Naive thymus-derived CD4-positive, alpha-beta T cell (primary cell): Measurements from ENCODE around the gene MAP7D3. TPM values are rescaled to one million over a fixed set of nuclear protein-coding genes. Genes with fewer than 3 reads are reported as not detected.

Source experiments
- ATAC-seq: fragments of 150-1000 bp; cut with Tn5 transposase; 2 replicates; pipeline ENCODE4 v1.10.0; 2021; ENCODE audit warnings: mild to moderate bottlenecking, moderate library complexity
- CTCF ChIA-PET: fragments of 350-600 bp; sonication (Branson Sonifier 250); formaldehyde crosslinking; loops from one replicate; lab custom pipeline; 2021; ENCODE audit warnings: antibody characterized with exemption; lab: Charles Lee
- POLR2A ChIA-PET: fragments of 350-600 bp; sonication (Branson Sonifier 250); formaldehyde crosslinking; loops from one replicate; lab custom pipeline; 2021; ENCODE audit warnings: antibody characterized with exemption, inconsistent platforms; lab: Charles Lee
- DNase-seq, 9 donors: peaks; one replicate each; pipeline versions ENCODE4 v3.0.0 to v3.0.0-alpha.2; 2020 to 2022; ENCODE audit warnings: mixed read lengths in 1 of 9
- H3K27ac ChIP-seq: one replicate; pipeline ENCODE4 v1.7.0; 2013; ENCODE audit warnings: mild to moderate bottlenecking, low read depth, low read length, moderate library complexity
- H3K27me3 ChIP-seq, 2 donors: one replicate each; pipeline ENCODE4 v1.7.0; 2013; ENCODE audit warnings: low read length in 2 of 2, mild to moderate bottlenecking in 2 of 2, moderate library complexity in 2 of 2; ENCODE audit not compliant: control insufficient read depth in 2 of 2, insufficient read depth in 2 of 2
- H3K36me3 ChIP-seq, 3 experiments: 1 replicate in 2 of 3; 2 replicates in 1 of 3; pipeline ENCODE4 v1.7.0; 2013; ENCODE audit warnings: low read length in 3 of 3, mild to moderate bottlenecking in 3 of 3, moderate library complexity in 1 of 3; ENCODE audit not compliant: insufficient read depth in 3 of 3, control insufficient read depth in 2 of 3
- H3K4me1 ChIP-seq, 2 donors: one replicate each; pipeline ENCODE4 v1.7.0; 2013; ENCODE audit warnings: low read length in 2 of 2, mild to moderate bottlenecking in 2 of 2, moderate library complexity in 1 of 2; ENCODE audit not compliant: control insufficient read depth in 2 of 2, insufficient read depth in 2 of 2
- H3K4me3 ChIP-seq: 2 replicates; pipeline ENCODE4 v1.7.0; 2013; ENCODE audit warnings: mild to moderate bottlenecking, low read length
- H3K9me3 ChIP-seq, 3 experiments: 1 replicate in 2 of 3; 2 replicates in 1 of 3; pipeline ENCODE4 v1.7.0; 2013; ENCODE audit warnings: low read length in 3 of 3; ENCODE audit not compliant: control insufficient read depth in 2 of 3
- H3K27ac Mint-ChIP-seq, 9 donors: one replicate each; pipeline ENCODE4 v1.8.0; 2020 to 2022; ENCODE audit warnings: mixed read lengths in 9 of 9, mild to moderate bottlenecking in 8 of 9, moderate library complexity in 5 of 9, inconsistent platforms in 2 of 9
- H3K27me3 Mint-ChIP-seq, 5 donors: one replicate each; pipeline ENCODE4 v1.8.0; 2021 to 2022; ENCODE audit warnings: mixed read lengths in 5 of 5, mild to moderate bottlenecking in 1 of 5
- H3K36me3 Mint-ChIP-seq, 5 donors: one replicate each; pipeline ENCODE4 v1.8.0; 2020 to 2022; ENCODE audit warnings: mixed read lengths in 5 of 5, mild to moderate bottlenecking in 3 of 5, inconsistent platforms in 1 of 5
- H3K4me1 Mint-ChIP-seq, 7 donors: one replicate each; pipeline ENCODE4 v1.8.0; 2020 to 2022; ENCODE audit warnings: mixed read lengths in 7 of 7, mild to moderate bottlenecking in 3 of 7, inconsistent platforms in 1 of 7
- H3K4me3 Mint-ChIP-seq, 10 donors: one replicate each; pipeline ENCODE4 v1.8.0; 2020 to 2022; ENCODE audit warnings: mild to moderate bottlenecking in 10 of 10, mixed read lengths in 10 of 10, moderate library complexity in 6 of 10, inconsistent platforms in 2 of 10
- H3K9me3 Mint-ChIP-seq, 11 donors: one replicate each; pipeline ENCODE4 v1.8.0; 2020 to 2022; ENCODE audit warnings: mixed read lengths in 11 of 11, mild to moderate bottlenecking in 4 of 11, inconsistent platforms in 1 of 11, moderate library complexity in 1 of 11
- intact Hi-C, 2 donors: fragments of 100-400 bp; cut with micrococcal nuclease; formaldehyde crosslinking; loops; one replicate each; pipeline ENCODE4 v1.15.1; 2023
- polyA plus RNA-seq, 2 donors: library from polyadenylated mRNA; unstranded; fragments of 300-500 nt; fragmentation: Illumina TruSeq; gene quantifications; one replicate each; pipeline ENCODE4 v1.2.3, GENCODE V29; 2021
- total RNA-seq, 6 experiments: library from RNA in 5 of 6; stranded (reverse) in 5 of 6; gene quantifications; 1 replicate in 5 of 6; 2 replicates in 1 of 6; pipeline ENCODE4 v1.2.3 and lab custom pipeline; 2021 to 2026

The MAP7D3 gene
- total and polyA plus RNA-seq, 7 experiments from 2014 or later: 4.4 to 15.8 (median 6.3) TPM

GRCh38 chrX:136266828-136267227 is 15.6 kb upstream of the MAP7D3 start:
- Mint-ChIP-seq H3K27me3 (no peaks in the 10 kb centered on the region), H3K9me3 (peaks cover 0 to 3% (median 0%) of the 10 kb centered on the region in 11 donors), H3K36me3 (no peaks in the 10 kb centered on the region), H3K27ac (no peak overlapping the region), H3K4me3 (no peak overlapping the region), H3K4me1 (peaks cover 0 to 6% (median 0%) of the 10 kb centered on the region in 7 donors)
- ATAC-seq: no peak
- Histone ChIP-seq H3K36me3 (no peaks in the 10 kb centered on the region), H3K4me3 (no peak overlapping the region), H3K27ac (no peak overlapping the region), H3K27me3 (no peaks in the 10 kb centered on the region), H3K9me3 (no peaks in the 10 kb centered on the region), H3K4me1 (no peaks in the 10 kb centered on the region)
- CTCF ChIA-PET: interaction anchor here (0.6 to 1.5 kb wide), 3 partner anchors 80 to 239 kb away, joined by 3 read pairs; no protein-coding TSS in a partner anchor
- DNase-seq: no peak
- POLR2A ChIA-PET: no interaction called here
- intact Hi-C loops: loop anchor here (5.0 to 10.0 kb wide), 3 partner anchors 40 to 428 kb away; no protein-coding TSS in a partner anchor

GRCh38 chrX:136262812-136263315 is 11.7 kb upstream of the MAP7D3 start:
- Histone ChIP-seq H3K9me3 (no peaks in the 10 kb centered on the region), H3K27me3 (no peaks in the 10 kb centered on the region), H3K4me1 (no peaks in the 10 kb centered on the region), H3K4me3 (no peak overlapping the region), H3K27ac (no peak overlapping the region), H3K36me3 (no peaks in the 10 kb centered on the region)
- ChIA-PET POLR2A (no interaction called here), CTCF (no interaction called here)
- intact Hi-C loops: loop anchor here (10.0 kb wide), 2 partner anchors 312 to 432 kb away; no protein-coding TSS in a partner anchor
- Mint-ChIP-seq H3K27ac (no peak overlapping the region), H3K27me3 (no peaks in the 10 kb centered on the region), H3K36me3 (no peaks in the 10 kb centered on the region), H3K9me3 (no peaks in the 10 kb centered on the region), H3K4me3 (no peak overlapping the region), H3K4me1 (peaks cover 0 to 22% (median 10%) of the 10 kb centered on the region in 7 donors)
- DNase-seq: no peak
- no peak for ATAC-seq

- POLR2A ChIA-PET: no interaction called here
- Mint-ChIP-seq H3K27ac (no peak overlapping the region), H3K4me1 (peaks cover 0 to 22% (median 10%) of the 10 kb centered on the region in 7 donors), H3K27me3 (no peaks in the 10 kb centered on the region), H3K4me3 (no peak overlapping the region), H3K36me3 (no peaks in the 10 kb centered on the region), H3K9me3 (no peaks in the 10 kb centered on the region)
- Histone ChIP-seq H3K4me3 (no peak overlapping the region), H3K27me3 (no peaks in the 10 kb centered on the region), H3K36me3 (no peaks in the 10 kb centered on the region), H3K9me3 (no peaks in the 10 kb centered on the region), H3K4me1 (no peaks in the 10 kb centered on the region), H3K27ac (no peak overlapping the region)
- intact Hi-C loops: loop anchor here (10.0 kb wide), 2 partner anchors 313 to 433 kb away; no protein-coding TSS in a partner anchor
- CTCF ChIA-PET: no interaction called here
- DNase-seq: no peak
- no peak for ATAC-seq
Observed at GRCh38 chrX:136262243-136262642, 11.0 kb upstream of the MAP7D3 start.

DNA sequence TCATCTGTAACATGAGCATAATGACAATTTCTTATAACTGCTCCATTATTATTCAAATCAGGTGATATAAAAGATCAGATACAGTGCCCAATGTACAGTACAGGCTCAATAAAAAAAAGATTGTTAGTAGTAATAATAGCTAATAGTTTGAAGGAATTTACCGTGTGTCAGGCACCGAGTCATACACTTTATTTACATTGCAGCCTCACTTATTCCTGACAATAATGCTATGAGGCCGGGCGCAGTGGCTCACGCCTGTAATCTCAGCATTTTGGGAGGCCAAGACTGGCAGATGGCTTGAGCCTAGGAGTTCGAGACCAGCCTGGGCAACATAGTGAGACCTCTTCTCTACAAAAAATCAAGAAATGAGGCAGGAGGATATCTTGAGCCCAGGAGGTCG is 10.1 kb upstream of the MAP7D3 start:
- ATAC-seq (no peak), DNase-seq (no peak)
- no peak overlapping the region for H3K4me3 Mint-ChIP-seq
- POLR2A ChIA-PET: no interaction called here
- no peaks in the 10 kb centered on the region for H3K27me3 Mint-ChIP-seq
- no peaks in the 10 kb centered on the region for H3K9me3 Mint-ChIP-seq
- H3K36me3 Mint-ChIP-seq: no peaks in the 10 kb centered on the region
- no peaks in the 10 kb centered on the region for H3K36me3 ChIP-seq
- peaks cover 0 to 22% (median 10%) of the 10 kb centered on the region in 7 donors for H3K4me1 Mint-ChIP-seq
- no peaks in the 10 kb centered on the region for H3K27me3 ChIP-seq
- no peaks in the 10 kb centered on the region for H3K4me1 ChIP-seq
- intact Hi-C loops: loop anchor here (10.0 kb wide), 2 partner anchors 313 to 433 kb away; no protein-coding TSS in a partner anchor
- H3K9me3 ChIP-seq: no peaks in the 10 kb centered on the region
- H3K27ac Mint-ChIP-seq: no peak overlapping the region
- CTCF ChIA-PET: no interaction called here
- no peak overlapping the region for H3K4me3 ChIP-seq
- H3K27ac ChIP-seq: no peak overlapping the region

- no peak overlapping the region for H3K4me3 Mint-ChIP-seq
- H3K27ac ChIP-seq: no peak overlapping the region
- intact Hi-C loops: loop anchor here (10.0 kb wide), 2 partner anchors 314 to 434 kb away; no protein-coding TSS in a partner anchor
Observed at GRCh38 chrX:136260776-136261175, 9.6 kb upstream of the MAP7D3 start.

GRCh38 chrX:136259543-136259942 is 8.3 kb upstream of the MAP7D3 start:
- intact Hi-C loops: no loop called here
- Histone ChIP-seq H3K9me3 (no peaks in the 10 kb centered on the region), H3K4me1 (no peaks in the 10 kb centered on the region), H3K36me3 (no peaks in the 10 kb centered on the region), H3K4me3 (no peak overlapping the region), H3K27me3 (no peaks in the 10 kb centered on the region), H3K27ac (no peak overlapping the region)
- H3K4me1 Mint-ChIP-seq: peaks cover 0 to 22% (median 10%) of the 10 kb centered on the region in 7 donors
- POLR2A ChIA-PET: no interaction called here
- peak overlapping the region in 2 of 10 donors; percentile 12 to 67 for H3K4me3 Mint-ChIP-seq
- no peaks in the 10 kb centered on the region for H3K27me3 Mint-ChIP-seq
- no peak for ATAC-seq
- H3K9me3 Mint-ChIP-seq: no peaks in the 10 kb centered on the region
- CTCF ChIA-PET: no interaction called here
- H3K27ac Mint-ChIP-seq: peak overlapping the region in 5 of 9 donors; percentile 46 to 80 (median 73)
- no peaks in the 10 kb centered on the region for H3K36me3 Mint-ChIP-seq
- DNase-seq: peak in 1 of 9 donors; percentile 18

More at GRCh38 chrX:136260776-136261175, 9.6 kb upstream of the MAP7D3 start:
- DNase-seq (no peak), ATAC-seq (no peak)
- no peaks in the 10 kb centered on the region for H3K36me3 ChIP-seq
- peaks cover 0 to 22% (median 10%) of the 10 kb centered on the region in 7 donors for H3K4me1 Mint-ChIP-seq
- no peaks in the 10 kb centered on the region for H3K27me3 Mint-ChIP-seq
- CTCF ChIA-PET: no interaction called here
- H3K4me1 ChIP-seq: no peaks in the 10 kb centered on the region
- H3K36me3 Mint-ChIP-seq: no peaks in the 10 kb centered on the region
- no peak overlapping the region for H3K4me3 ChIP-seq
- H3K27ac Mint-ChIP-seq: no peak overlapping the region
- H3K27me3 ChIP-seq: no peaks in the 10 kb centered on the region
- no peaks in the 10 kb centered on the region for H3K9me3 Mint-ChIP-seq
- POLR2A ChIA-PET: no interaction called here
- H3K9me3 ChIP-seq: no peaks in the 10 kb centered on the region

DNA sequence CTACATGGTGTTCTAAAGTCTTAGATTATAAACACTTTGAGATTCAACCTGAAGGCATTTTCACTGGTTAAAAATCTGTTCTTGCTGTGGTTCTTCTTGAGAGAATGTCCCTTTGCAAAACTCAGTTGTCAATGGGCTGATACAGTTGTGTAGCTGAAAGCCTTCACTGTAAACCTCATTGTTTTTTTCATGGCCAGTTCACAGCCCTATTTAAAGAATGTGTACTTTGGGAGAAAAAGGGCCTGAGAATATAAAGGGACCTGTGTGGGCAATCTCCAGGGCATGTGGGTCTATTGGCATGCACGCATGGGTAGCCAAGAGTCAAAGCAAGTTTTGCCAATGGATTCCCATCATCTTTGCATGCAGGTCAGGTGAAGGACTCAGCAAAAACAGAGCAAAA is 7.8 kb upstream of the MAP7D3 start:
- intact Hi-C loops: no loop called here
- Histone ChIP-seq H3K36me3 (no peaks in the 10 kb centered on the region), H3K27me3 (no peaks in the 10 kb centered on the region), H3K9me3 (no peaks in the 10 kb centered on the region), H3K27ac (no peak overlapping the region), H3K4me3 (no peak overlapping the region), H3K4me1 (no peaks in the 10 kb centered on the region)
- Mint-ChIP-seq H3K36me3 (no peaks in the 10 kb centered on the region), H3K9me3 (no peaks in the 10 kb centered on the region), H3K27ac (peak overlapping the region in 1 of 9 donors; percentile 60), H3K27me3 (no peaks in the 10 kb centered on the region), H3K4me1 (peaks cover 0 to 22% (median 10%) of the 10 kb centered on the region in 7 donors), H3K4me3 (peak overlapping the region in 2 of 10 donors; percentile 8 to 21)
- DNase-seq (no peak), ATAC-seq (no peak)
- ChIA-PET POLR2A (no interaction called here), CTCF (interaction anchor here (0.8 kb wide), 1 partner anchor 9 kb away, joined by 3 read pairs; no protein-coding TSS in a partner anchor)
